Liver (tissue), 9 donors: ENCODE data around the gene DBP. TPM values are rescaled to one million over a fixed set of nuclear protein-coding genes. Genes with fewer than 3 reads are reported as not detected.

Experiments used
- DNase-seq: peaks from one replicate; pipeline ENCODE4 v3.0.0-alpha.2; 2017; ENCODE audit warnings: low spot score
- H3K27ac ChIP-seq, 2 donors: one replicate each; pipeline ENCODE4 v1.7.0; 2013; ENCODE audit warnings: inconsistent platforms in 2 of 2, low read length in 2 of 2, control low read depth in 1 of 2, low read depth in 1 of 2, mild to moderate bottlenecking in 1 of 2
- H3K27me3 ChIP-seq, 4 donors: one replicate each; pipeline versions ENCODE4 v1.6.1 to v1.7.0; 2013; ENCODE audit warnings: low read length in 3 of 4, inconsistent platforms in 1 of 4, mild to moderate bottlenecking in 1 of 4, moderate library complexity in 1 of 4; ENCODE audit not compliant: control insufficient read depth in 4 of 4, insufficient read depth in 4 of 4
- H3K36me3 ChIP-seq, 4 donors: one replicate each; pipeline versions ENCODE4 v1.6.1 to v1.7.0; 2013; ENCODE audit warnings: low read length in 3 of 4, mild to moderate bottlenecking in 3 of 4, low read depth in 1 of 4, moderate library complexity in 1 of 4; ENCODE audit not compliant: control insufficient read depth in 4 of 4, insufficient read depth in 3 of 4
- H3K4me1 ChIP-seq, 4 donors: one replicate each; pipeline versions ENCODE4 v1.6.1 to v1.7.0; 2013; ENCODE audit warnings: low read length in 3 of 4, mild to moderate bottlenecking in 3 of 4, moderate library complexity in 1 of 4; ENCODE audit not compliant: control insufficient read depth in 4 of 4, insufficient read depth in 4 of 4
- H3K4me3 ChIP-seq, 3 donors: one replicate each; pipeline versions ENCODE4 v1.6.1 to v1.7.0; 2013; ENCODE audit warnings: low read length in 3 of 3, control low read depth in 1 of 3, low read depth in 1 of 3, mild to moderate bottlenecking in 1 of 3
- H3K9ac ChIP-seq, 2 donors: one replicate each; pipeline ENCODE4 v1.7.0; 2013; ENCODE audit warnings: low read length in 2 of 2, mild to moderate bottlenecking in 2 of 2, moderate library complexity in 2 of 2, control low read depth in 1 of 2, low read depth in 1 of 2
- H3K9me3 ChIP-seq, 4 donors: one replicate each; pipeline versions ENCODE4 v1.6.1 to v1.7.0; 2013; ENCODE audit warnings: low read length in 3 of 4; ENCODE audit not compliant: control insufficient read depth in 4 of 4
- EGR1 ChIP-seq, 2 donors: IDR thresholded peaks; 2 replicates each; pipeline ENCODE4 v1.6.1; 2016 to 2018; ENCODE audit warnings: antibody characterized with exemption in 2 of 2, low read depth in 2 of 2
- FOXA1 ChIP-seq: IDR thresholded peaks from 2 replicates; pipeline ENCODE4 v1.6.1; 2016; ENCODE audit warnings: antibody characterized with exemption
- GABPA ChIP-seq, 2 donors: IDR thresholded peaks in 1 of 2; conservative IDR thresholded peaks in 1 of 2; 2 replicates each; pipeline ENCODE4 v1.6.1; 2016; ENCODE audit warnings: antibody characterized with exemption in 2 of 2, mild to moderate bottlenecking in 1 of 2, moderate library complexity in 1 of 2
- HNF4A ChIP-seq, 2 donors: conservative IDR thresholded peaks; 2 replicates each; pipeline ENCODE4 v1.6.1; 2016; ENCODE audit warnings: antibody characterized with exemption in 2 of 2, mild to moderate bottlenecking in 2 of 2
- HNF4G ChIP-seq: IDR thresholded peaks from 2 replicates; pipeline ENCODE4 v1.6.1; 2016; ENCODE audit warnings: antibody characterized with exemption
- JUND ChIP-seq, 2 donors: IDR thresholded peaks; 2 replicates each; pipeline ENCODE4 v1.6.1; 2016; ENCODE audit warnings: antibody characterized with exemption in 2 of 2
- NR2F2 ChIP-seq: IDR thresholded peaks from 2 replicates; pipeline ENCODE4 v1.6.1; 2016; ENCODE audit warnings: antibody characterized with exemption
- RXRA ChIP-seq, 2 donors: IDR thresholded peaks; 2 replicates each; pipeline ENCODE4 v1.6.1; 2017 to 2018; ENCODE audit warnings: antibody characterized with exemption in 2 of 2, mild to moderate bottlenecking in 1 of 2
- SP1 ChIP-seq: IDR thresholded peaks from 2 replicates; pipeline ENCODE4 v1.6.1; 2018; ENCODE audit warnings: antibody characterized with exemption, mild to moderate bottlenecking
- TAF1 ChIP-seq: conservative IDR thresholded peaks from 2 replicates; pipeline ENCODE4 v1.6.1; 2016; ENCODE audit warnings: antibody characterized with exemption, mild to moderate bottlenecking
- YY1 ChIP-seq: IDR thresholded peaks from 2 replicates; pipeline ENCODE4 v1.6.1; 2016; ENCODE audit warnings: antibody characterized with exemption, mild to moderate bottlenecking
- WGBS: extraction: QIAGEN DNeasy Blood & Tissue Kit; methylation state at CpG from one replicate; pipeline ENCODE4 v1.1.7; 2013; 5-methylcytosine and 5-hydroxymethylcytosine counted together
- polyA plus RNA-seq, 2 donors: library from polyadenylated mRNA; stranded (reverse) in 1 of 2; unstranded in 1 of 2; fragments of 200-250 nt in 1 of 2; fragments of >200 nt in 1 of 2; fragmentation: Nextera tagmentation in 1 of 2; extraction: Ambion mirVana in 1 of 2; gene quantifications; one replicate each; pipeline versions ENCODE4 v1.2.1 to v1.2.3, GENCODE V29; 2013 to 2015
- total RNA-seq, 2 donors: library from RNA; depleted of rRNA; stranded (reverse); fragments of >200 nt; gene quantifications; one replicate each; pipeline ENCODE4 v1.2.3, GENCODE V29; 2014
- TF ChIP-seq, protein P1 (sequence below): IDR thresholded peaks from 2 replicates; pipeline ENCODE4 v1.6.1; 2016; ENCODE audit warnings: antibody characterized with exemption
- TF ChIP-seq, protein P2 (sequence below): IDR thresholded peaks from 2 replicates; pipeline ENCODE4 v1.6.1; 2016; ENCODE audit warnings: antibody characterized with exemption
- TF ChIP-seq, protein P3 (sequence below): fragments of 150-350 bp; IDR thresholded peaks from 2 replicates; pipeline ENCODE4 v1.5.1; 2017; ENCODE audit warnings: improper control_type of control experiment, low read depth, low read length; ENCODE audit not compliant: missing input control
- donor health status: healthy.
- donor health status: healthy.
- donor health status: healthy.
- donor health status: healthy.
- donor health status: healthy.

DBP gene
- total and polyA plus RNA-seq, 4 donors: 1.2 to 4.5 (median 1.8) TPM

DNA sequence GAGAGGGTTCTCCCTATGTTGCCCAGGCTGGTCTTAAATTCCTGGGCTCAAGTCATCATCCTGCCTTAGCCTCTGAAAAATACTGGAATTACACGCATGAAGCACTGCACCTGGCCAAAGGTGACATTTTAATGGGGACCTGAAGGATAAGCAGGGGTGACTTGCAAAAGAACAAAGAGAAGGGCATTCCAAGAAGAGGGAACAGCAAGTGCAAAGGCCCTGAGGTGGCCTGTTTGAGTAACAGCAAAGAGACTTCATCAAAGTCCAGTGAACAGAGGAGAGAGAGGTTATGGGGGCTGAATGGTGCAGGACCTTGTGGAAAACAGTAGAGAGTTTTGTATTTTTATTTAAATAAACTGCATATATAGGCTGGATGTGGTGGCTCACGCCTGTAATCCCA, 4.7 kb upstream of the DBP start:
- H3K36me3 ChIP-seq: no peaks in the 10 kb centered on the region
- H3K4me1 ChIP-seq: peaks cover 2 to 35% (median 21%) of the 10 kb centered on the region in 4 donors
- no peak for DNase-seq
- H3K27me3 ChIP-seq: no peaks in the 10 kb centered on the region
- H3K9ac ChIP-seq: no peak overlapping the region
- no peak overlapping the region for H3K4me3 ChIP-seq
- no peaks in the 10 kb centered on the region for H3K9me3 ChIP-seq
- 93% methylated on average over 2 of the region's 2 CpGs for WGBS
- TF ChIP-seq GABPA (IDR thresholded peaks at IDR 0.05 in 1 of 2, conservative IDR thresholded peaks at IDR 0.05 in 1 of 2) (no peak), HNF4G (no peak), JUND (IDR thresholded peaks at IDR 0.05) (no peak), SP1 (no peak), EGR1 (IDR thresholded peaks at IDR 0.05; ENCODE audit: low read depth in 2 of 2) (no peak), YY1 (no peak), HNF4A (conservative IDR thresholded peaks at IDR 0.05) (no peak)
- TF ChIP-seq, protein P1, sequence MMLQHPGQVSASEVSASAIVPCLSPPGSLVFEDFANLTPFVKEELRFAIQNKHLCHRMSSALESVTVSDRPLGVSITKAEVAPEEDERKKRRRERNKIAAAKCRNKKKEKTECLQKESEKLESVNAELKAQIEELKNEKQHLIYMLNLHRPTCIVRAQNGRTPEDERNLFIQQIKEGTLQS: no peak
- TF ChIP-seq, protein P2, sequence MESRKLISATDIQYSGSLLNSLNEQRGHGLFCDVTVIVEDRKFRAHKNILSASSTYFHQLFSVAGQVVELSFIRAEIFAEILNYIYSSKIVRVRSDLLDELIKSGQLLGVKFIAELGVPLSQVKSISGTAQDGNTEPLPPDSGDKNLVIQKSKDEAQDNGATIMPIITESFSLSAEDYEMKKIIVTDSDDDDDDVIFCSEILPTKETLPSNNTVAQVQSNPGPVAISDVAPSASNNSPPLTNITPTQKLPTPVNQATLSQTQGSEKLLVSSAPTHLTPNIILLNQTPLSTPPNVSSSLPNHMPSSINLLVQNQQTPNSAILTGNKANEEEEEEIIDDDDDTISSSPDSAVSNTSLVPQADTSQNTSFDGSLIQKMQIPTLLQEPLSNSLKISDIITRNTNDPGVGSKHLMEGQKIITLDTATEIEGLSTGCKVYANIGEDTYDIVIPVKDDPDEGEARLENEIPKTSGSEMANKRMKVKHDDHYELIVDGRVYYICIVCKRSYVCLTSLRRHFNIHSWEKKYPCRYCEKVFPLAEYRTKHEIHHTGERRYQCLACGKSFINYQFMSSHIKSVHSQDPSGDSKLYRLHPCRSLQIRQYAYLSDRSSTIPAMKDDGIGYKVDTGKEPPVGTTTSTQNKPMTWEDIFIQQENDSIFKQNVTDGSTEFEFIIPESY: no peak
- TF ChIP-seq, protein P3, sequence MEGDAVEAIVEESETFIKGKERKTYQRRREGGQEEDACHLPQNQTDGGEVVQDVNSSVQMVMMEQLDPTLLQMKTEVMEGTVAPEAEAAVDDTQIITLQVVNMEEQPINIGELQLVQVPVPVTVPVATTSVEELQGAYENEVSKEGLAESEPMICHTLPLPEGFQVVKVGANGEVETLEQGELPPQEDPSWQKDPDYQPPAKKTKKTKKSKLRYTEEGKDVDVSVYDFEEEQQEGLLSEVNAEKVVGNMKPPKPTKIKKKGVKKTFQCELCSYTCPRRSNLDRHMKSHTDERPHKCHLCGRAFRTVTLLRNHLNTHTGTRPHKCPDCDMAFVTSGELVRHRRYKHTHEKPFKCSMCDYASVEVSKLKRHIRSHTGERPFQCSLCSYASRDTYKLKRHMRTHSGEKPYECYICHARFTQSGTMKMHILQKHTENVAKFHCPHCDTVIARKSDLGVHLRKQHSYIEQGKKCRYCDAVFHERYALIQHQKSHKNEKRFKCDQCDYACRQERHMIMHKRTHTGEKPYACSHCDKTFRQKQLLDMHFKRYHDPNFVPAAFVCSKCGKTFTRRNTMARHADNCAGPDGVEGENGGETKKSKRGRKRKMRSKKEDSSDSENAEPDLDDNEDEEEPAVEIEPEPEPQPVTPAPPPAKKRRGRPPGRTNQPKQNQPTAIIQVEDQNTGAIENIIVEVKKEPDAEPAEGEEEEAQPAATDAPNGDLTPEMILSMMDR: no peak
- H3K27ac ChIP-seq: no peak overlapping the region

DNA sequence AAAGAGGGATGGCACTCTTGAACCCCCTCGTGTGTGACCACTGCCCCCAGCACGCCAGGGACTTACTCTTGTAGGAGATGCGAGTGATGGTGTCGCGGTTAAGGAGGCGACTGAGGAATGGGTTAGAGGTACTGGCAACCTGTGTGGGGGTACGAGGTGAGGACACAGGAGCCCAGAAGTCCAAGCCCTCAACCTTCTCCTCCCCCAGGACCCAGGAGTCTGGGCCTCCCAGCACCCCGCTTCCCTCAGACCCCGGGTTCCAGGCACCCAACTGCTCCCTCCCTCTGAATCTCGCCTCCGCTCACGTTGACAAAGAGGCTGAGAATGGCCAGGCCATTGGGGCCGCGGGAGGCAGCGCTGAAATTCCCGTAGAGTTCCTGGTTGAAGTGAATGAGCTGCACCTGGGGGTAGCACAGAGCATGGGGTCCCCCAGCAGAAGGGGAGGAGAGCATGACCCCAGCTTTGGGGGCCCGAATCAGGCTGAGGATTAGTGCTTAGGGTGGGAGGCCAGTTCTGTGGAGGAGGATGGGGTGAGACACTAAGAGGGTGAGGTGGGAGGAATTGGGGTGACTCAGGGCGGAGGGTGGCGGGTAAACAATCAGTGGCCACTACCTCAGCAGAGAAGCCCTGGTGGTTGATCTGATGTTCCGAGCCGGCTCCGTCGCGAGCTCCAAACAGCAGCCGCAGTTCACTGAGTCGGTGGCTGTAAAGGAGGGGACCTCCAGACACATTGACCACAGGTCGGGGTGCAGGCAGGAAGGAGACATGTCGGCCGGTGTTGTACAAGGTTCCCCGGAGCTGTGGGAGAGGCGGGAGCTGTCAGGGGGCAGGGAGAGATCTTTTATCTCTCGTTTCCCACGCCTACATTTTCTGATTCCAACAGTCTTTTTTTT, 2.5 kb upstream of the DBP start:
- H3K27me3 ChIP-seq: no peaks in the 10 kb centered on the region
- no peaks in the 10 kb centered on the region for H3K9me3 ChIP-seq
- H3K4me3 ChIP-seq: no peak overlapping the region
- peaks cover 6 to 37% (median 24%) of the 10 kb centered on the region in 4 donors for H3K4me1 ChIP-seq
- no peak overlapping the region for H3K27ac ChIP-seq
- DNase-seq: no peak
- no peaks in the 10 kb centered on the region for H3K36me3 ChIP-seq
- WGBS: 69% methylated on average over 33 of the region's 33 CpGs
- TF ChIP-seq EGR1 (IDR thresholded peaks at IDR 0.05; ENCODE audit: low read depth in 2 of 2) (no peak), JUND (IDR thresholded peaks at IDR 0.05) (no peak), HNF4A (conservative IDR thresholded peaks at IDR 0.05) (no peak), RXRA (IDR thresholded peaks at IDR 0.05) (no peak), NR2F2 (no peak), FOXA1 (no peak), TAF1 (no peak)
- TF ChIP-seq, protein P3: no peak
- TF ChIP-seq, protein P1: no peak
- H3K9ac ChIP-seq: no peak overlapping the region
